DND-41 (cell line): Measurements from ENCODE around the gene POLA2.

ENCODE experiments used
- ATAC-seq: fragments of 200-7000 bp; cut with Tn5 transposase; 3 replicates; pipeline ENCODE4 v1.9.1; 2021; ENCODE audit warnings: low read depth; ENCODE audit not compliant: insufficient read depth
- DNase-seq: peaks from one replicate; pipeline ENCODE4 v3.0.0-alpha.2; 2020
- H2AFZ ChIP-seq: 2 replicates; pipeline ENCODE4 v1.6.0; 2012; ENCODE audit warnings: low read depth, low read length
- H3K27ac ChIP-seq: 2 replicates; pipeline ENCODE4 v1.5.1; 2012; ENCODE audit warnings: low read length, inconsistent platforms
- H3K27me3 ChIP-seq: fragments of 200-600 bp; sonication (generic); 2 replicates; pipeline ENCODE4 v1.6.0; 2012; ENCODE audit warnings: low read length, mild to moderate bottlenecking, inconsistent platforms; ENCODE audit not compliant: insufficient read depth, poor library complexity
- H3K36me3 ChIP-seq: 2 replicates; pipeline ENCODE4 v1.5.1; 2012; ENCODE audit warnings: low read length, inconsistent platforms; ENCODE audit not compliant: insufficient read depth
- H3K4me1 ChIP-seq: 2 replicates; pipeline ENCODE4 v1.5.1; 2012; ENCODE audit warnings: mild to moderate bottlenecking, low read length; ENCODE audit not compliant: insufficient read depth
- H3K4me2 ChIP-seq: 2 replicates; pipeline ENCODE4 v1.6.0; 2012; ENCODE audit warnings: mild to moderate bottlenecking, moderate library complexity, low read length, inconsistent platforms; ENCODE audit not compliant: insufficient read depth
- H3K4me3 ChIP-seq, 2 experiments: fragments of 200-600 bp in 1 of 2; shearing (Covaris generic) in 1 of 2; 2 replicates each; pipeline ENCODE4 v1.5.1; 2012 to 2016; ENCODE audit warnings: inconsistent platforms in 2 of 2, low read length in 2 of 2, mild to moderate bottlenecking in 2 of 2, low read depth in 1 of 2, moderate library complexity in 1 of 2
- H3K79me2 ChIP-seq: 2 replicates; pipeline ENCODE4 v1.6.0; 2012; ENCODE audit warnings: low read length, inconsistent platforms; ENCODE audit not compliant: insufficient read depth
- H3K9ac ChIP-seq: 2 replicates; pipeline ENCODE4 v1.6.0; 2012; ENCODE audit warnings: low read depth, mild to moderate bottlenecking, inconsistent platforms, low read length, moderate library complexity
- H3K9me3 ChIP-seq: 2 replicates; pipeline ENCODE4 v1.5.1; 2012; ENCODE audit warnings: low read length, moderate library complexity, mild to moderate bottlenecking, inconsistent platforms; ENCODE audit not compliant: insufficient read depth, severe bottlenecking
- H4K20me1 ChIP-seq: 2 replicates; pipeline ENCODE4 v1.6.0; 2012; ENCODE audit warnings: low read length; ENCODE audit not compliant: insufficient read depth
- CTCF ChIP-seq: IDR thresholded peaks from 2 replicates; pipeline ENCODE4 v1.5.1; 2012; ENCODE audit warnings: borderline replicate concordance, low read length, moderate library complexity, mild to moderate bottlenecking; ENCODE audit not compliant: poor library complexity, severe bottlenecking; ENCODE audit errors: extremely low read depth
- EZH2 ChIP-seq: IDR thresholded peaks from 3 replicates; pipeline ENCODE4 v1.6.1; 2012; ENCODE audit warnings: borderline replicate concordance, low read depth, mild to moderate bottlenecking, moderate library complexity, low read length, inconsistent platforms; ENCODE audit not compliant: severe bottlenecking

POLA2 gene

GRCh38 chr11:65303555-65303954, 41.8 kb downstream of the POLA2 start:
- Histone ChIP-seq H3K27ac (no peak overlapping the region), H3K27me3 (no peaks in the 10 kb centered on the region), H3K79me2 (no peaks in the 10 kb centered on the region), H3K4me1 (no peaks in the 10 kb centered on the region), H3K4me2 (no peak overlapping the region), H3K36me3 (peaks cover 62% of the 10 kb centered on the region), H4K20me1 (peaks cover 23% of the 10 kb centered on the region; the same call in 1 of the 2 replicates), H3K4me3 (no peak overlapping the region), H2AFZ (no peak overlapping the region), H3K9me3 (no peaks in the 10 kb centered on the region), H3K9ac (no peak overlapping the region)
- DNase-seq (no peak), ATAC-seq (no peak)
- TF ChIP-seq CTCF, result no peak
- TF ChIP-seq EZH2, result no peak

DNA sequence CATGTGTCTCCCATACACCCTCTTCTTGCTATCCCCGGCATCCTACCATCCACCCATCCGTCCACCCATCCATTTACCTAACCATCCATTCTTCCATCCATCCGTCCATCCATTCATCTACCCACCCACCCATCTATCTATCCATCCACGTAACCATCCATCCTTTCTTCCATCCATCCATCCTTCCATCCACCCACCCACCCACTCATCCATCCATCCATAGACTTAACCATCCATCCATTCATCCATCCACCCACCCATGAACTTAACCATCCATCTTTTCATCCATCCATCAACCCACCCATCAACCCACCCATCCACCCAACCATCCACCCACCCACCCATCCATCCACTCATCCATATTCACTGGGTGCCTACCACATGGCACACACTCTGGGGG, 42.3 kb downstream of the POLA2 start:
- peaks cover 56% of the 10 kb centered on the region for H3K36me3 ChIP-seq
- no peak overlapping the region for H3K4me2 ChIP-seq
- H3K79me2 ChIP-seq, result no peaks in the 10 kb centered on the region
- ATAC-seq (no peak), DNase-seq (no peak)
- TF ChIP-seq CTCF (no peak), EZH2 (no peak)
- H3K27ac ChIP-seq, result no peak overlapping the region
- H3K27me3 ChIP-seq, result no peaks in the 10 kb centered on the region
- H3K4me1 ChIP-seq, result no peaks in the 10 kb centered on the region
- no peak overlapping the region for H3K4me3 ChIP-seq
- peaks cover 26% of the 10 kb centered on the region; the same call in 1 of the 2 replicates for H4K20me1 ChIP-seq
- no peak overlapping the region for H3K9ac ChIP-seq
- H3K9me3 ChIP-seq, result no peaks in the 10 kb centered on the region
- no peak overlapping the region for H2AFZ ChIP-seq

DNA sequence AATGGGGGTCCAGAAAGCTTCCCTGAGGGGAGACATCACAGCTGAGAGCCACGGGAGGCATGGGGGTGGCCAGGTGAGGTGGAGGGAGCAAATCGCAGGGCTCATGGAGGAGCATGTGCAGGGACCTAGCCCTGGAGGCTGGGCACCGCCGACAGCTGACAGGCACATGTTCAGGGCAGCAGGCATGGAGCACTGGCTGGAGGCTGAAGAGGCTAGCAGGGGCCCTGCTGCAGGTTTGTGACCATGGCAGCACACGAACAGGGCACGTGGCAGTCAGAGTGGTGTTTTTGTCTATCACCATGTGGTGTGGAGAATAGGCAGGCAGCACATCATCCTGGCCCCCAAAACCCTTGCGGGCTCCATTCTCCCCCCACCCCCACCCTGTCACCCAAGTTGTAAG, 42.9 kb downstream of the POLA2 start:
- ATAC-seq, result no peak
- Histone ChIP-seq H3K79me2 (no peaks in the 10 kb centered on the region), H2AFZ (no peak overlapping the region), H3K4me3 (no peak overlapping the region), H3K36me3 (peaks cover 51% of the 10 kb centered on the region), H3K4me1 (no peaks in the 10 kb centered on the region), H3K9ac (no peak overlapping the region), H3K27ac (no peak overlapping the region), H4K20me1 (peaks cover 21% of the 10 kb centered on the region; the same call in 1 of the 2 replicates), H3K4me2 (no peak overlapping the region), H3K27me3 (no peaks in the 10 kb centered on the region), H3K9me3 (no peaks in the 10 kb centered on the region)
- TF ChIP-seq CTCF (no peak), EZH2 (no peak)
- no peak for DNase-seq
